Cardiac fibroblast (primary cell): ENCODE results near the gene PTPRG.
"Not testable (repeated sequence)": the region's sequence is repeated elsewhere in the genome, so short reads cannot be mapped to it uniquely, and the experiment has no call there.

Experiments
- DNase-seq, 2 donors: peaks; one replicate each; pipeline versions ENCODE4 v3.0.0 to v3.0.0-alpha.2; 2010; ENCODE audit warnings: low read depth in 2 of 2
- H3K4me3 ChIP-seq, 2 donors: replicated peaks in 1 of 2; 1 replicate in 1 of 2; 2 replicates in 1 of 2; pipeline ENCODE4 v1.5.1; 2011; ENCODE audit warnings: low read depth in 2 of 2, low read length in 2 of 2, mild to moderate bottlenecking in 2 of 2, moderate library complexity in 1 of 2
- TF ChIP-seq, protein P1 (sequence below): IDR thresholded peaks from one replicate; pipeline ENCODE4 v1.5.1; 2011; ENCODE audit warnings: low read depth, mild to moderate bottlenecking, low read length, inconsistent platforms

Gene PTPRG

DNA sequence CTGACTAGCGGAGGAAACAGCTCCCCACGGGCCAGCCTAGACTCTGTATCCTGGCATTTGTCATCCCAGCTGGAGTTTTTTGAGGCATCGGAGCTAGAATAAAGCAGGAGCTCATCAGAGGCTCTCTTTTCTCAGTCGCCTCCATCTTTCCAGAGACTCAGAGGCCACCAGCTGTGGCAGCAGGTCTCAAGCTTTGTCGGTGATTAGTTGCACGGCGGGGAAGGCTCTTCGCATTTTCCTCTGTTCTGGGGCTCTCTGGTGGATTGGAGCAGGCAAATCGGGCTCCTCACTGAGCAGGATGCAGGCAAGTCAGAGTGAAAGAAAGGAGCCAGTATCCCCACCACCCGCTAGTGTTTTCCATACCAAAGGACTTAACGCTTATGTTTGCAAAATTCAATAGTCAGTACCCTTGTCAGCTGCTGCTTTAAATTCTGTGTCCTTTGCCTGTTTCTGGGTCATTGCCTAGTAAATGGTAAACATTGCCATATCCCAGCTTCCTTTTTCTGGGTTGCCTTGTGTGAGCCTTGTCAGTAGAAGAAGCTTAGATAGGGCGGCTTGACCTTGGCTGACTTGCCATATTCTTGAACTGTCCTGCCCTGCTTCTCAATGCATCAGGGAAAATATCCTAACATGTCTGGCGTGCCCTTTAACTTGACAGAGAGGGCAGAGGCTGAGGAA lies 127.1 kb downstream of the PTPRG start:
- TF ChIP-seq, protein P1, sequence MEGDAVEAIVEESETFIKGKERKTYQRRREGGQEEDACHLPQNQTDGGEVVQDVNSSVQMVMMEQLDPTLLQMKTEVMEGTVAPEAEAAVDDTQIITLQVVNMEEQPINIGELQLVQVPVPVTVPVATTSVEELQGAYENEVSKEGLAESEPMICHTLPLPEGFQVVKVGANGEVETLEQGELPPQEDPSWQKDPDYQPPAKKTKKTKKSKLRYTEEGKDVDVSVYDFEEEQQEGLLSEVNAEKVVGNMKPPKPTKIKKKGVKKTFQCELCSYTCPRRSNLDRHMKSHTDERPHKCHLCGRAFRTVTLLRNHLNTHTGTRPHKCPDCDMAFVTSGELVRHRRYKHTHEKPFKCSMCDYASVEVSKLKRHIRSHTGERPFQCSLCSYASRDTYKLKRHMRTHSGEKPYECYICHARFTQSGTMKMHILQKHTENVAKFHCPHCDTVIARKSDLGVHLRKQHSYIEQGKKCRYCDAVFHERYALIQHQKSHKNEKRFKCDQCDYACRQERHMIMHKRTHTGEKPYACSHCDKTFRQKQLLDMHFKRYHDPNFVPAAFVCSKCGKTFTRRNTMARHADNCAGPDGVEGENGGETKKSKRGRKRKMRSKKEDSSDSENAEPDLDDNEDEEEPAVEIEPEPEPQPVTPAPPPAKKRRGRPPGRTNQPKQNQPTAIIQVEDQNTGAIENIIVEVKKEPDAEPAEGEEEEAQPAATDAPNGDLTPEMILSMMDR: no peak

DNA sequence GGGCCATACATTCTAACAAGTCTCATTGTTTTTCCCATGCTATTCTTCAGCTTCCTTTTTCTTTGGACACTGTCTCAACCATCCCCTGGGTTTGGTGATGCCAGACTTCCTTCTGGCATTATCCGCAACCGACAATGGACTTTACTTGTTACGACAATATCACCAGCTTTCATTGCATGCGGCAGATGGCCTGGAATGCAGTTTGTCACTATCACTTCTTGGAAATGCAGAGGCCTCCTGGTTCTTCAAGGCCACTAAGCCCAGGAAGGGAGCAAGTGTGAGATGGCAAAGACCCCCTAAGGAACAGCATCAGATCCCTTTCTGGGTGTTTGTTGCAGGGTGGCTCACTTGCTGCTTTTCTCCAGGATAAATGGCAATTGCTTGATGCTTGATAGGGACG lies 128.6 kb downstream of the PTPRG start:
- no peak for DNase-seq
- H3K4me3 ChIP-seq: no peak overlapping the region
- TF ChIP-seq, protein P1: no peak

More for the DNA sequence above, 127.1 kb downstream of the PTPRG start:
- no peak overlapping the region for H3K4me3 ChIP-seq
- no peak for DNase-seq

DNA sequence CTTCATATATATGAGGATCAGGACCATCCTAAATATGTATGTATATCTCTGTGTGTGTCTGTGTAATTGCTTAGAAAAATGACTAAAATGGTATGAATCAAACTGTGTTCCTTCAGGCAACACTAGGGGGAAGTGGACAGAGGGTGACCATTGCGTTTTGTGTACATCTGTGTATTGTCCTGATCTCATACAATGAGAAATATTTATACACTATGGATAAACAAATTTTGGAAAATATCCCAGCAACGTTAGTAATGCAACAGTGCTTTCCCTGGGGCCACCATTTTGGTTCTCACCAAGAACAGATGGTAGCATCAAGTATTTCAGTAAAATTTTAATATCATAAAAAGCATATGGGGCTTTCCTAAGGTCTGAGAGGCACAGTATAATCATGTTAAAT lies 130.1 kb downstream of the PTPRG start:
- no peak overlapping the region for H3K4me3 ChIP-seq
- TF ChIP-seq, protein P1: peak; percentile 5
- DNase-seq: no peak

DNA sequence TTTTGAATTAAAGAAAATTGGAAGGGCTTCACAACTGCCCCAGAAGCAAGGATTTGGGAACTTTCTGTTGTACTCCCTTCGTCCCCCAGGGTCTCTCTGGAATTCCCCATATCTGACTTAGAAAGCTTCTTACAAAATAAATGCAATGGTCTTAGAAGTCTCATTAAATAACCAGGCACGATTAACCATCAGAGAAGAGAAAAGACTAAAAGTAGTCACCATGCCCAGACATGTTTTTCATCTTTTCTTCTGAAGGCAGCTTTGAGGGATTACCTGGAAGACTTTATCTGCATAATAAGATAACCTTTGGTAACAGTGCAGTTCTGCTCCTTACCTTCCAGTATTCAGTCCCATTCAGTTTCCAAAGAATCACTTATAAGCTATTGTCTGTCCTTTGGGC lies 135.9 kb downstream of the PTPRG start:
- TF ChIP-seq, protein P1: no peak
- DNase-seq: no peak
- H3K4me3 ChIP-seq: no peak overlapping the region

DNA sequence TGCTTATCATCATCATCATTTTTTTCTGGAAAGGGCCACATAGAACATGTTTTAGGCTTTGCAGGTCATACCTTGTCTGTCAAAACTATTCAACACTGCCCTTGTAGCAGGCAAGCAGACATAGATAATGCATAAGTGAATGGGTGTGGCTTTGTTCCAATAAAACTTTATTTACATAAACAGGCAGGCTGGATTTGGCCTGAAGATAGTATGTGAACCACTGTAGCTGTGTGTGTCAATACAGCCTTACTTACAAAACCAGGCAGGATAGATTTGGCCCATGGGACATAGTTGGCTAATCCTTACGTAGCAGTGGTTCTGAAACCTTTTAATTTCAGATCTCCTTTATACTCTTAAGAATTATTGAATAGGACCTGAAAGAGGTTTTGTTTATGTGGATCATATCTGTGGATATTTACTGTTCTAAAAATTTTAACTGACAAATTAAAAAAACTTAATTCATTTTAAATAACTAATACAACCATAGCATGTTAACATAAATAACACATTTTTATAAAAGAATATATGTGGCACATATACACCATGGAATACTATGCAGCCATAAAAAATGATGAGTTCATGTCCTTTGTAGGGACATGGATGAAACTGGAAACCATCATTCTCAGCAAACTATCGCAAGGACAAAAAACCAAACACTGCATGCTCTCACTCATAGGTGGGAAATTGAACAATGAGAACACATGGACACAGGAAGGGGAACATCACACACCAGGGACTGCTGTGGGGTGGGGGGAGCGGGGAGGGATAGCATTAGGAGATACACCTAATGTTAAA lies 137.1 kb downstream of the PTPRG start:
- DNase-seq: peak; percentile 9 to 18
- not testable (repeated sequence) for H3K4me3 ChIP-seq

DNA sequence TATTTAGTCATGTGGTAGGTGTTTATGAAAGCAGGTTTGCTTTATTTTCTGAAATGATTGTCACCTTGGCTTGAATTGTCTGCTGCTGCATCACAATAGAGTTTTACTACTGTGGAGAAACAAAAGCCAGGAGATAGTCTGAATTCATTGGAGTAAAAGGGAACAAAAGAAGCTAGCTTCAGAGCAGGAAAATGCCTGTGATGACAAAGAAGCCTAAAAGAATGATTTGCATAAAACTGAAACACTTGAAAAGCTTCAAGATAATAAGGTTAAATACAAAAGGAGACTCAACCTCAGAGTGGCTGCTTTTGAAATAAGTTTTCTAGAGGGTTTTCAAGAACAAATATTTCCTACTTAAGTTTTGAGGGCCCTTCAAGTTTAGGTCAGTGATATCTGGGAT lies 138.3 kb downstream of the PTPRG start:
- TF ChIP-seq, protein P1: no peak
- H3K4me3 ChIP-seq: no peak overlapping the region
- no peak for DNase-seq

DNA sequence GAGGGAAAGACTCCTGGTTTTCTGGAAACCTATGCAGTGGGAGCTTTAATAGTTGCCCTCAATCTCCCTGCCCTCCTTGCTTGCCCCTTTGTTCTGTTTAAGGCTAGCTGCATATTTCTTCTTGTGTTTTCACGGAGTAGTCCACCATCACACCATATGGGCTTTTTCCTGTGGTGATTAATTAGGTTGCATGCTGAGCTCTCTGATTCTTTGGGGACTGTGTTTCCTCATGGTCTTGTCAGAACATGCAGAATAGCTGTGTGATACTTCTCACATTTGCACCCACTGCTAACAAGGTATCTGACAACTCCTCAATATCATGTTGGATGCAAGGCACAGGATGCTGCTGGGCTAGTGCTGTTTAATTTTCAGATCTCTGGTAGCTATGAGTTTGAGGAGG lies 139.6 kb downstream of the PTPRG start:
- no peak overlapping the region for H3K4me3 ChIP-seq
- no peak for DNase-seq
- TF ChIP-seq, protein P1: no peak
